ENCODE data around the gene CTNNA3. TPM values are rescaled to one million over a fixed set of nuclear protein-coding genes. Genes with fewer than 3 reads are reported as not detected.

CTNNA3 gene
- total RNA-seq, 2 donors from 2014 or later, result 3.2 to 7.2 TPM

DNA sequence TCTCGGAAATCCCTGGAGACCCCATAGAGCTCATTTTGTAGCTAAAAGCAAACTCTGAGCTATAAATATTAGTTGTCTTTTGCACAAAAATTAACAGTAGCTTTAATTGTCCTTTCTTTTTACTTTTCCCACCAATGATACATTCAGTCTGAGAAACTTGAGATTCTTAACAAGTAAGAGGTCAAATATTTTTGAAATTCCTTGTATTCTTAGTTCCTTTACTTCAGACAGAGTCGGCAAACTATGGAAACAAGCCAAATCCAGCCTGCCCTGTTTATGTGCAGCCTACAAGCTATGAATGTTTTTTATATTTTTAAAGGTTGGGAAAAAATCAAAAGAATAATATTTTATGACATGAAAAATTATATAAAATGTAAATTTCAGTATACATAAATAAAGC is 146.6 kb downstream of the CTNNA3 start:
- H3K9me3 Mint-ChIP-seq, result peaks cover 10% of the 10 kb centered on the region
- no peaks in the 10 kb centered on the region for H3K4me1 Mint-ChIP-seq
- TF ChIP-seq, protein P1, sequence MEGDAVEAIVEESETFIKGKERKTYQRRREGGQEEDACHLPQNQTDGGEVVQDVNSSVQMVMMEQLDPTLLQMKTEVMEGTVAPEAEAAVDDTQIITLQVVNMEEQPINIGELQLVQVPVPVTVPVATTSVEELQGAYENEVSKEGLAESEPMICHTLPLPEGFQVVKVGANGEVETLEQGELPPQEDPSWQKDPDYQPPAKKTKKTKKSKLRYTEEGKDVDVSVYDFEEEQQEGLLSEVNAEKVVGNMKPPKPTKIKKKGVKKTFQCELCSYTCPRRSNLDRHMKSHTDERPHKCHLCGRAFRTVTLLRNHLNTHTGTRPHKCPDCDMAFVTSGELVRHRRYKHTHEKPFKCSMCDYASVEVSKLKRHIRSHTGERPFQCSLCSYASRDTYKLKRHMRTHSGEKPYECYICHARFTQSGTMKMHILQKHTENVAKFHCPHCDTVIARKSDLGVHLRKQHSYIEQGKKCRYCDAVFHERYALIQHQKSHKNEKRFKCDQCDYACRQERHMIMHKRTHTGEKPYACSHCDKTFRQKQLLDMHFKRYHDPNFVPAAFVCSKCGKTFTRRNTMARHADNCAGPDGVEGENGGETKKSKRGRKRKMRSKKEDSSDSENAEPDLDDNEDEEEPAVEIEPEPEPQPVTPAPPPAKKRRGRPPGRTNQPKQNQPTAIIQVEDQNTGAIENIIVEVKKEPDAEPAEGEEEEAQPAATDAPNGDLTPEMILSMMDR (conservative IDR thresholded peaks at IDR 0.05), result no peak
- peaks cover 5% of the 10 kb centered on the region for H3K9me3 ChIP-seq (ENCODE audit: control insufficient read depth, low read length)
- H3K27ac ChIP-seq (ENCODE audit: low read depth, low read length), result no peak overlapping the region
- no peaks in the 10 kb centered on the region for H3K36me3 ChIP-seq (ENCODE audit: control insufficient read depth, insufficient read depth, low read length)
- no peak overlapping the region for H3K9ac ChIP-seq (ENCODE audit: extremely low read depth, low read length, poor library complexity, severe bottlenecking)
- H3K27ac Mint-ChIP-seq, result no peak overlapping the region
- H3K4me3 ChIP-seq (ENCODE audit: low read length), result no peak overlapping the region
- no peaks in the 10 kb centered on the region for H3K36me3 Mint-ChIP-seq (ENCODE audit: low read depth)
- 83 to 100% methylated on average over 1 to 2 of the region's 2 CpGs for WGBS, 2 experiments (ENCODE audit: insufficient coverage in 1 of 2, insufficient read length in 1 of 2)
- H3K4me3 Mint-ChIP-seq, result no peak overlapping the region
- DNase-seq, result no peak
- H3K27me3 ChIP-seq (ENCODE audit: control insufficient read depth, insufficient read depth, low read length, poor library complexity, severe bottlenecking), result peaks cover 60% of the 10 kb centered on the region
- no peaks in the 10 kb centered on the region for H3K4me1 ChIP-seq (ENCODE audit: control insufficient read depth, insufficient read depth, low read length)
- peaks cover 19% of the 10 kb centered on the region for H3K27me3 Mint-ChIP-seq (ENCODE audit: insufficient read depth)

DNA sequence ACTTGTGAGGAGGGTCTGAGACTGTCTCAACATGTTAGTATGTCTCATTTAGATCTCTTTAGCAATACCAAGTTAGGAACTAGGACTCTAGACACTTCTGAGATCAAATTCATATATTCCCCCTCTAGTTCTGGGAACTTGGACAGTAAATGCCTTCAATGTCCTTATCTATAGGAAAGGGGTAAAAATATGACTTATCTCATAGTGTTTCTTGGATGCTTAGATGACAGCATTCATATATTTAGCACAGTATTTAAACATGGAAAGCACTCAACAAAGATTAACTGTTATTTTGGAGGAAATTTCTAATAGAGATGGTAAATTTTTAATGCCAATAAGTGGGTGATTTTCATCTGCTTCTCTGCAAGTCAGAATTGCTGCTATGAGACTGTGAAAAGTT is 154.6 kb downstream of the CTNNA3 start:
- no peaks in the 10 kb centered on the region for H3K36me3 Mint-ChIP-seq (ENCODE audit: low read depth)
- Histone ChIP-seq H3K4me1 (ENCODE audit: control insufficient read depth, insufficient read depth, low read length) (no peaks in the 10 kb centered on the region), H3K27ac (ENCODE audit: low read depth, low read length) (no peak overlapping the region), H3K9ac (ENCODE audit: extremely low read depth, low read length, poor library complexity, severe bottlenecking) (no peak overlapping the region), H3K27me3 (ENCODE audit: control insufficient read depth, insufficient read depth, low read length, poor library complexity, severe bottlenecking) (peaks cover 14% of the 10 kb centered on the region), H3K4me3 (ENCODE audit: low read length) (no peak overlapping the region), H3K36me3 (ENCODE audit: control insufficient read depth, insufficient read depth, low read length) (no peaks in the 10 kb centered on the region), H3K9me3 (ENCODE audit: control insufficient read depth, low read length) (no peaks in the 10 kb centered on the region)
- TF ChIP-seq, protein P1 (conservative IDR thresholded peaks at IDR 0.05), result no peak
- H3K4me1 Mint-ChIP-seq, result no peaks in the 10 kb centered on the region
- H3K9me3 Mint-ChIP-seq, result no peaks in the 10 kb centered on the region
- no peaks in the 10 kb centered on the region for H3K27me3 Mint-ChIP-seq (ENCODE audit: insufficient read depth)
- H3K27ac Mint-ChIP-seq, result no peak overlapping the region
- H3K4me3 Mint-ChIP-seq, result no peak overlapping the region
- no peak for DNase-seq

DNA sequence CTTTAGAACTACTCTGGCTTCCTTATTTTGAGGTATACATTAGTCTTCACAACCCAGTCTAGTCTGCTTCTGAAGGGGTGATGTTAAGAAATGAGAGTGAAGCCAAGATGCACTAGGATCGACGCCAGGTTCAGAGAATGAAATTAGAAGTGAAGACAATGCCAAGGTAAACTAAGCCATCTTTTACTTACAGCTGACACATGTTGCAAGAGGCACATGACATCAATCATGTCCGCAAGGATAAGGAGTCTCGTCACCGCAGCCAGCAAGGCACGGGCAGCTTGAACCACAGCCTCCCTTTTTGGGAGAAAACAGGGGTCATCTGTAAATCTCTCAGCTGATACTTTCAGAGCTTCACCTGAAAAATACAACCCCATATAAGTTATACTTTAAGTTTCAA is 156.7 kb downstream of the CTNNA3 start:
- Mint-ChIP-seq H3K4me3 (no peak overlapping the region), H3K27ac (no peak overlapping the region), H3K4me1 (no peaks in the 10 kb centered on the region), H3K27me3 (ENCODE audit: insufficient read depth) (no peaks in the 10 kb centered on the region), H3K9me3 (no peaks in the 10 kb centered on the region), H3K36me3 (ENCODE audit: low read depth) (no peaks in the 10 kb centered on the region)
- TF ChIP-seq, protein P1 (conservative IDR thresholded peaks at IDR 0.05), result no peak
- Histone ChIP-seq H3K9ac (ENCODE audit: extremely low read depth, low read length, poor library complexity, severe bottlenecking) (no peak overlapping the region), H3K9me3 (ENCODE audit: control insufficient read depth, low read length) (no peaks in the 10 kb centered on the region), H3K36me3 (ENCODE audit: control insufficient read depth, insufficient read depth, low read length) (no peaks in the 10 kb centered on the region), H3K27me3 (ENCODE audit: control insufficient read depth, insufficient read depth, low read length, poor library complexity, severe bottlenecking) (peaks cover 7% of the 10 kb centered on the region), H3K4me3 (ENCODE audit: low read length) (no peak overlapping the region), H3K4me1 (ENCODE audit: control insufficient read depth, insufficient read depth, low read length) (no peaks in the 10 kb centered on the region), H3K27ac (ENCODE audit: low read depth, low read length) (no peak overlapping the region)
- DNase-seq, result peak; percentile 36
- 90 to 92% methylated on average over 4 to 6 of the region's 6 CpGs for WGBS, 2 experiments (ENCODE audit: insufficient coverage in 1 of 2, insufficient read length in 1 of 2)
